ENCODE results near the gene JAKMIP1. TPM values are rescaled to one million over a fixed set of nuclear protein-coding genes. Genes with fewer than 3 reads are reported as not detected.

JAKMIP1 gene
- total RNA-seq, 1 experiment from 2014 or later = not detected

DNA sequence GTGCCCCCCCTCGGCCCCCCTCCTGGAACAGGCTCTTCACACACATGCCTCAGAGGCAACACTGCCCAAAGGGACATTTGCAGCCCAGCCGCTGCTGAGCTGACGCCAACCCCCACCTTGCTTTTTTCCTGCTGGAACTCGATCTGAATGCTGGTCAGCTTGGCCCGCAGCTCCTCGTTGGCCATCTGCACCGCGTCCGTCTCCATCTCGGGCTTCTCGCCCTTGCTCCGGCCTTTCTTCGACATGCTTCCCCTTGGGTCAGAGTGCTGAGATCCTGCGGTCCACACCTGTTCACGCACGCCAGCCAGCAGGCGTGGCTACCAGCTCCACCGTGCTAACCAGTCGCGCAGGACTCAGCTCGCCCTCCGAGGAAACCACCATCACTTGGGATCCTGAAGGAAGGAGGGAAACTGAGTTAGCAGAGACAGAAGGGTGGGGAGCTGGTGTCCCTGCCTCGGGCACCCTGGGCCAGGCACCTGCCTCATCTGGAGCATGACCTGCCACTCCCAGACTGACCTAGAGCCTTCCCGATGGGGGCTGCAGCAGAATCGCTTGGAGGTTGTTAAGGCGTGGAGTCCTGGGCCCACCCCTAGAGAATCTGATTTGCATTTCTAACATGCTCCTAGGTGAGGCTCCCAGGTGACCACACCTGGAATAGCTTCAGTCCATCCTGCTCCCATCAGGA, 87.6 kb downstream of the JAKMIP1 start:
- H3K36me3 ChIP-seq (ENCODE audit: control insufficient read depth, insufficient read depth, low read length) = no peaks in the 10 kb centered on the region
- no TSS peak for BruUV-seq (replicated peaks)
- ATAC-seq (no peak), DNase-seq (ENCODE audit: low read depth, low spot score) (no peak)
- H3K4me3 ChIP-seq (ENCODE audit: low read depth in 2 of 2, low read length in 2 of 2) = no peak overlapping the region
- no peaks in the 10 kb centered on the region for H3K4me1 ChIP-seq (ENCODE audit: control insufficient read depth, insufficient read depth, low read length)
- H3K9me3 ChIP-seq (ENCODE audit: control insufficient read depth, insufficient read depth, low read depth, low read length) = no peaks in the 10 kb centered on the region
- H3K27ac ChIP-seq (ENCODE audit: low read length) = no peak overlapping the region
- no peaks in the 10 kb centered on the region; the same call in 1 of the 2 replicates for H3K27me3 ChIP-seq (ENCODE audit: control insufficient read depth, insufficient read depth, low read length)
- in situ Hi-C loops (cut with HindIII; ENCODE audit: low pct_unique_long_range_greater_than_20kb, low sequenced_read_pairs) = no loop called here
- ChIA-PET POLR2A (no interaction called here), CTCF (no interaction called here)
- intact Hi-C loops (cut with micrococcal nuclease; ENCODE audit: unreplicated experiment) = no loop called here
- no peak for TF ChIP-seq SIN3A (IDR thresholded peaks at IDR 0.05; ENCODE audit: borderline replicate concordance, insufficient read depth, low read depth, low read length)
- TF ChIP-seq, protein P1, sequence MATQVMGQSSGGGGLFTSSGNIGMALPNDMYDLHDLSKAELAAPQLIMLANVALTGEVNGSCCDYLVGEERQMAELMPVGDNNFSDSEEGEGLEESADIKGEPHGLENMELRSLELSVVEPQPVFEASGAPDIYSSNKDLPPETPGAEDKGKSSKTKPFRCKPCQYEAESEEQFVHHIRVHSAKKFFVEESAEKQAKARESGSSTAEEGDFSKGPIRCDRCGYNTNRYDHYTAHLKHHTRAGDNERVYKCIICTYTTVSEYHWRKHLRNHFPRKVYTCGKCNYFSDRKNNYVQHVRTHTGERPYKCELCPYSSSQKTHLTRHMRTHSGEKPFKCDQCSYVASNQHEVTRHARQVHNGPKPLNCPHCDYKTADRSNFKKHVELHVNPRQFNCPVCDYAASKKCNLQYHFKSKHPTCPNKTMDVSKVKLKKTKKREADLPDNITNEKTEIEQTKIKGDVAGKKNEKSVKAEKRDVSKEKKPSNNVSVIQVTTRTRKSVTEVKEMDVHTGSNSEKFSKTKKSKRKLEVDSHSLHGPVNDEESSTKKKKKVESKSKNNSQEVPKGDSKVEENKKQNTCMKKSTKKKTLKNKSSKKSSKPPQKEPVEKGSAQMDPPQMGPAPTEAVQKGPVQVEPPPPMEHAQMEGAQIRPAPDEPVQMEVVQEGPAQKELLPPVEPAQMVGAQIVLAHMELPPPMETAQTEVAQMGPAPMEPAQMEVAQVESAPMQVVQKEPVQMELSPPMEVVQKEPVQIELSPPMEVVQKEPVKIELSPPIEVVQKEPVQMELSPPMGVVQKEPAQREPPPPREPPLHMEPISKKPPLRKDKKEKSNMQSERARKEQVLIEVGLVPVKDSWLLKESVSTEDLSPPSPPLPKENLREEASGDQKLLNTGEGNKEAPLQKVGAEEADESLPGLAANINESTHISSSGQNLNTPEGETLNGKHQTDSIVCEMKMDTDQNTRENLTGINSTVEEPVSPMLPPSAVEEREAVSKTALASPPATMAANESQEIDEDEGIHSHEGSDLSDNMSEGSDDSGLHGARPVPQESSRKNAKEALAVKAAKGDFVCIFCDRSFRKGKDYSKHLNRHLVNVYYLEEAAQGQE (IDR thresholded peaks at IDR 0.05; ENCODE audit: insufficient read depth in 1 of 2, low read depth in 2 of 2, low read length in 1 of 2) = no peak
- no peak for TF ChIP-seq TCF7L2 (IDR thresholded peaks at IDR 0.05; ENCODE audit: low read depth, low read length)
- TF ChIP-seq POLR2AphosphoS5 (IDR thresholded peaks at IDR 0.05; ENCODE audit: low read depth, low read length) = no peak
- TF ChIP-seq, protein P2, sequence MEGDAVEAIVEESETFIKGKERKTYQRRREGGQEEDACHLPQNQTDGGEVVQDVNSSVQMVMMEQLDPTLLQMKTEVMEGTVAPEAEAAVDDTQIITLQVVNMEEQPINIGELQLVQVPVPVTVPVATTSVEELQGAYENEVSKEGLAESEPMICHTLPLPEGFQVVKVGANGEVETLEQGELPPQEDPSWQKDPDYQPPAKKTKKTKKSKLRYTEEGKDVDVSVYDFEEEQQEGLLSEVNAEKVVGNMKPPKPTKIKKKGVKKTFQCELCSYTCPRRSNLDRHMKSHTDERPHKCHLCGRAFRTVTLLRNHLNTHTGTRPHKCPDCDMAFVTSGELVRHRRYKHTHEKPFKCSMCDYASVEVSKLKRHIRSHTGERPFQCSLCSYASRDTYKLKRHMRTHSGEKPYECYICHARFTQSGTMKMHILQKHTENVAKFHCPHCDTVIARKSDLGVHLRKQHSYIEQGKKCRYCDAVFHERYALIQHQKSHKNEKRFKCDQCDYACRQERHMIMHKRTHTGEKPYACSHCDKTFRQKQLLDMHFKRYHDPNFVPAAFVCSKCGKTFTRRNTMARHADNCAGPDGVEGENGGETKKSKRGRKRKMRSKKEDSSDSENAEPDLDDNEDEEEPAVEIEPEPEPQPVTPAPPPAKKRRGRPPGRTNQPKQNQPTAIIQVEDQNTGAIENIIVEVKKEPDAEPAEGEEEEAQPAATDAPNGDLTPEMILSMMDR (IDR thresholded peaks at IDR 0.05) = no peak

DNA sequence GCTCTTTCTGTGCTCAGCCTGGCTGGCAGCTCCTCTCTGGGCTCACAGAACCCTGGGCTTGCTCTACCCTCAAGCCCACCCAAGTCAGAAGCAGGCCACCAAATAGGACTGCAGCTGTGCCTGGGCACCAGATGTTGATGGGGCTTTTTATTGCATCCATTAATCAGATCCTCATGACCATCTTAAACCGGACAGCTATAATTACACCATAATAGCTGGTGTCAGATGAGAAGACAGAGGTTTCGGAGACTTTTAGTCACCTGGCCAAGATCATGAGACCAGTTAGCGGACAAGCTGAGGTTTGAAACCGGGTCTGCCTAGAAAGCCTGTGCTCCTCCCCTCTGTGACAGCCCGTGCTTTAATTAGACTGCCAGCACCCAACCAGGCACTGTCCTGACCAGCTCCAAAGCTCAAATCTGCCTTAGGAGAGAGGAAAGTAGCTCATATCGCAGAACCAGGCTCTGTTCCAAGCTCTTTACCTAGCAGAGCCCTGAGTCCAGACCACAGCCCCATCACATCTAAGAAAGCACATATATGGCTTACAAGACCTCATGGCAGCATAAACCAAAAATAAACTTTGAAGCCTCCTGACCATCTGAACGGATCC, 88.9 kb downstream of the JAKMIP1 start:
- CTCF ChIA-PET = no interaction called here
- H3K27ac ChIP-seq (ENCODE audit: low read length) = no peak overlapping the region
- H3K36me3 ChIP-seq (ENCODE audit: control insufficient read depth, insufficient read depth, low read length) = no peaks in the 10 kb centered on the region
- H3K27me3 ChIP-seq (ENCODE audit: control insufficient read depth, insufficient read depth, low read length) = no peaks in the 10 kb centered on the region; the same call in 1 of the 2 replicates
- no peak for DNase-seq (ENCODE audit: low read depth, low spot score)
- no peak overlapping the region for H3K4me3 ChIP-seq (ENCODE audit: low read depth in 2 of 2, low read length in 2 of 2)
- intact Hi-C loops (cut with micrococcal nuclease; ENCODE audit: unreplicated experiment) = no loop called here
- TF ChIP-seq SIN3A (IDR thresholded peaks at IDR 0.05; ENCODE audit: borderline replicate concordance, insufficient read depth, low read depth, low read length) (no peak), TCF7L2 (IDR thresholded peaks at IDR 0.05; ENCODE audit: low read depth, low read length) (no peak), POLR2AphosphoS5 (IDR thresholded peaks at IDR 0.05; ENCODE audit: low read depth, low read length) (no peak)
- TF ChIP-seq, protein P2 (IDR thresholded peaks at IDR 0.05) = no peak
- no peaks in the 10 kb centered on the region for H3K9me3 ChIP-seq (ENCODE audit: control insufficient read depth, insufficient read depth, low read depth, low read length)
- no peaks in the 10 kb centered on the region for H3K4me1 ChIP-seq (ENCODE audit: control insufficient read depth, insufficient read depth, low read length)
- no TSS peak for BruUV-seq (replicated peaks)
- in situ Hi-C loops (cut with HindIII; ENCODE audit: low pct_unique_long_range_greater_than_20kb, low sequenced_read_pairs) = no loop called here
- POLR2A ChIA-PET = no interaction called here
- no peak for ATAC-seq
